Kidney tubule cell (primary cell): ENCODE results near the gene MAP3K6.

ENCODE experiments used
- DNase-seq: peaks from one replicate; pipeline ENCODE4 v3.0.0-alpha.2; 2018; ENCODE audit warnings: low spot score

Gene MAP3K6

GRCh38 chr1:27374362-27375086 is 7.8 kb upstream of the MAP3K6 start, which contains the start of gene FCN3:
TSS of gene FCN3 (minus strand) at chr1:27374824. CDS start at chr1:27374818, 6 bp downstream.
- no peak for DNase-seq

- DNase-seq = peak; percentile 28
These were observed 6.3 kb upstream of the MAP3K6 start for GRCh38 chr1:27372808-27373690.

GRCh38 chr1:27372022-27372807 is 5.5 kb upstream of the MAP3K6 start:
- peak; percentile 73 for DNase-seq

- no peak for DNase-seq
These were observed 2.3 kb upstream of the MAP3K6 start for GRCh38 chr1:27368869-27369582.

GRCh38 chr1:27367160-27367650 is 444 bp upstream of the MAP3K6 start:
- DNase-seq = no peak

GRCh38 chr1:27366113-27366410 is 699 bp downstream of the MAP3K6 start:
- peak; percentile 79 for DNase-seq

GRCh38 chr1:27365372-27366112 is 1.2 kb downstream of the MAP3K6 start:
- DNase-seq = peak; percentile 87

- no peak for DNase-seq
These were observed 1.9 kb downstream of the MAP3K6 start for GRCh38 chr1:27364696-27365371.

GRCh38 chr1:27363766-27364695 is 2.7 kb downstream of the MAP3K6 start:
- no peak for DNase-seq

GRCh38 chr1:27361553-27361952 is 5.2 kb downstream of the MAP3K6 start:
- DNase-seq = no peak

- no peak for DNase-seq
These were observed 5.7 kb downstream of the MAP3K6 start for GRCh38 chr1:27361044-27361402.

GRCh38 chr1:27360159-27361043 is 6.4 kb downstream of the MAP3K6 start:
- DNase-seq = no peak

- DNase-seq = no peak
These were observed 7.0 kb downstream of the MAP3K6 start for GRCh38 chr1:27359822-27360158.

- no peak for DNase-seq
These were observed 7.8 kb downstream of the MAP3K6 start for GRCh38 chr1:27358928-27359313.

- no peak for DNase-seq
These were observed 8.5 kb downstream of the MAP3K6 start for GRCh38 chr1:27358038-27358927.

- DNase-seq = peak; percentile 68
These were observed 9.3 kb downstream of the MAP3K6 start for GRCh38 chr1:27357281-27358037.
